Measurements from ENCODE around the gene PPP1R9B. TPM values are rescaled to one million over a fixed set of nuclear protein-coding genes. Genes with fewer than 3 reads are reported as not detected.

PPP1R9B gene
- total RNA-seq, 1 experiment from 2014 or later: 23.0 TPM

DNA sequence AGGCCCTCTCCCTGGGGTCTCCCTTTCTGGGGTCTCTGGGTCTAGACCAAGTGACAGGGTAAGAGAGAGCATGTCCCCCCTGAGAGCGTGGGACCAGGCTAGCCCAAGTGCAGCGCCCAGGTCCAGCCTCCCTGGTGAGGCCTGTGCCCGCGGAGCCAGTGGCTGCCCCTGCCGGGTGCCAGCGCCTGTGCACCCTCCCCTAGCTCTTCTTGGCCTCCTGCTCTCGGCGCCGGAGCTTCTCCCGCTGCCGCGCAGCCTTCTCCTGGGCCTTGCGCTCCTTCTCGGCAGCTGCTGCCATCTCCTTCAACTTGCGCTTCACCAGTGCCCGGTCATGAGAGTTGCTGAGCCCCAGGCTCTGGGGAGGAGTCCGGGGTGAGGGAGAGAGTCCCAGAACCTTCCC, 37.8 kb downstream of the PPP1R9B start:
- H3K27ac Mint-ChIP-seq: no peak overlapping the region
- DNase-seq: no peak
- H3K27me3 ChIP-seq (ENCODE audit: insufficient read depth, low read length): no peaks in the 10 kb centered on the region; the same call in 1 of the 2 replicates
- no peak overlapping the region for H3K4ac ChIP-seq (ENCODE audit: low read depth, low read length)
- H2BK5ac ChIP-seq (ENCODE audit: insufficient read length, low read length): no peak overlapping the region
- peaks cover 0 to 15% (median 5%) of the 10 kb centered on the region in 3 experiments; a peak in 3 of 7 replicates for H3K36me3 Mint-ChIP-seq (ENCODE audit: insufficient read depth in 1 of 3, low read depth in 3 of 3)
- H3K18ac ChIP-seq (ENCODE audit: insufficient read length, low read depth, low read length): no peak overlapping the region
- H3K4me3 Mint-ChIP-seq: no peak overlapping the region
- no peaks in the 10 kb centered on the region for H3K23me2 ChIP-seq (ENCODE audit: insufficient read length, low read depth, low read length, poor library complexity, severe bottlenecking)
- H2AFZ ChIP-seq (ENCODE audit: low read length): no peak overlapping the region
- no peak overlapping the region for H2BK15ac ChIP-seq (ENCODE audit: low read depth, low read length)
- no peak overlapping the region for H3K56ac ChIP-seq (ENCODE audit: insufficient read length, low read depth, low read length)
- H3K9me3 ChIP-seq (ENCODE audit: control insufficient read depth, low read depth, low read length): no peaks in the 10 kb centered on the region
- H3K79me2 ChIP-seq (ENCODE audit: insufficient read depth, low read length): no peaks in the 10 kb centered on the region
- H4K20me1 ChIP-seq (ENCODE audit: control insufficient read depth, insufficient read depth, insufficient read length): no peaks in the 10 kb centered on the region
- H4K8ac ChIP-seq (replicated peaks; ENCODE audit: insufficient read length, low read depth, low read length): no peak overlapping the region
- no peak overlapping the region for H3K9ac ChIP-seq (ENCODE audit: extremely low read depth, insufficient read length, low read length)
- H2AK5ac ChIP-seq (ENCODE audit: insufficient read length, low read length): no peak overlapping the region
- H3K79me1 ChIP-seq (ENCODE audit: insufficient read depth, low read depth, low read length, poor library complexity, severe bottlenecking): no peaks in the 10 kb centered on the region
- no peak overlapping the region for H2BK12ac ChIP-seq (ENCODE audit: insufficient read length, low read depth, low read length)
- no peak overlapping the region for H3K4me2 ChIP-seq (ENCODE audit: insufficient read depth, insufficient read length, low read length)
- no peak overlapping the region for H4K5ac ChIP-seq (ENCODE audit: insufficient read length, low read depth, low read length)
- no peak overlapping the region for H3T11ph ChIP-seq (ENCODE audit: low read length)
- H3K27ac ChIP-seq (ENCODE audit: insufficient read length, low read depth, low read length): no peak overlapping the region
- no peak overlapping the region for H2BK120ac ChIP-seq (ENCODE audit: low read depth, low read length, poor library complexity, severe bottlenecking)
- no peak for TF ChIP-seq CTCF (conservative IDR thresholded peaks at IDR 0.05)
- peaks cover 21% of the 10 kb centered on the region for H3K27me3 Mint-ChIP-seq (ENCODE audit: low read depth)
- H3K9me3 Mint-ChIP-seq: no peaks in the 10 kb centered on the region; a peak in 1 of 5 replicates
- H2BK20ac ChIP-seq (ENCODE audit: low read depth, low read length, poor library complexity, severe bottlenecking): no peak overlapping the region
- no peak overlapping the region for H3K14ac ChIP-seq (ENCODE audit: insufficient read depth, low read length)
- no CpG with 5 or more reads among the region's 17 CpGs for WGBS (ENCODE audit: extremely low coverage, insufficient read length, low lambda C conversion rate)
- H3K23ac ChIP-seq (ENCODE audit: insufficient read length, low read depth, low read length): no peak overlapping the region
- no peak overlapping the region for H4K91ac ChIP-seq (ENCODE audit: insufficient read length, low read depth, low read length)
- peaks cover 9% of the 10 kb centered on the region; the same call in 1 of the 2 replicates for H3K4me1 ChIP-seq (ENCODE audit: insufficient read depth, low read length)
- H3K4me1 Mint-ChIP-seq: peaks cover 14 to 26% of the 10 kb centered on the region in 2 experiments
